WERI-Rb-1 (cell line): Measurements from ENCODE around the gene SRPK2.

ENCODE experiments used
- DNase-seq: peaks from one replicate; pipeline ENCODE4 v3.0.0-alpha.2; 2020
- H3K27ac ChIP-seq: fragments of 250-450 bp; sonication (Bioruptor Pico); 2 replicates; pipeline ENCODE4 v1.5.1; 2020; ENCODE audit warnings: mild to moderate bottlenecking, moderate library complexity
- H3K27me3 ChIP-seq: fragments of 250-450 bp; sonication (Bioruptor Pico); 2 replicates; pipeline ENCODE4 v1.5.1; 2021; ENCODE audit warnings: mild to moderate bottlenecking, low read depth, moderate library complexity; ENCODE audit not compliant: insufficient read depth, severe bottlenecking
- H3K36me3 ChIP-seq: fragments of 250-450 bp; sonication (Bioruptor Pico); 2 replicates; pipeline ENCODE4 v1.5.1; 2020; ENCODE audit warnings: mild to moderate bottlenecking, moderate library complexity
- H3K4me3 ChIP-seq: 2 replicates; pipeline ENCODE4 v1.5.1; 2011; ENCODE audit warnings: low read depth, mild to moderate bottlenecking, control low read depth, low read length
- H3K9me3 ChIP-seq: fragments of 250-450 bp; sonication (Bioruptor Pico); 2 replicates; pipeline ENCODE4 v1.5.1; 2021; ENCODE audit warnings: mild to moderate bottlenecking, moderate library complexity; ENCODE audit not compliant: severe bottlenecking
- TF ChIP-seq, protein P1 (sequence below): IDR thresholded peaks from 2 replicates; pipeline ENCODE4 v1.5.1; 2011; ENCODE audit warnings: low read depth, mild to moderate bottlenecking, control low read depth, inconsistent platforms, low read length

SRPK2 gene

DNA sequence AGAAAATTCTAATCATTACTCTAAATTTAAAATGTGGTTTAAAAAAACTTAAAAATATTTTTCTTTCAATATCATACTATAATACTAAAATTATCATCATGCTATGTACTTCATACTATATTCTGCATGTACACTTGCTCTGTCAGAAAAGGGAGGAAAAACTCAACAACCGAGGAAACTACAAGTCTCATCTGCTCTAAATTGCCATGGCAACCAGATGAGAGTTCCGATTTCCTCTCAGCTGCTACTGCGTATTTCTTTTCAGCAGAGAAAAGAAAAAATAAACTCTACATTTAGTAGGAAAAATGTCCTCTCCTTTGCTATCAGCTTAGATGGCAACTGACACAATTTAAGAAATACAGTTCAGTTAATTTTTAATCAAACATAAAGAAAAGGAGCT, 178.9 kb downstream of the SRPK2 start:
- Histone ChIP-seq H3K4me3 (no peak overlapping the region), H3K36me3 (no peaks in the 10 kb centered on the region), H3K27me3 (no peaks in the 10 kb centered on the region), H3K9me3 (no peaks in the 10 kb centered on the region), H3K27ac (no peak overlapping the region)
- TF ChIP-seq, protein P1, sequence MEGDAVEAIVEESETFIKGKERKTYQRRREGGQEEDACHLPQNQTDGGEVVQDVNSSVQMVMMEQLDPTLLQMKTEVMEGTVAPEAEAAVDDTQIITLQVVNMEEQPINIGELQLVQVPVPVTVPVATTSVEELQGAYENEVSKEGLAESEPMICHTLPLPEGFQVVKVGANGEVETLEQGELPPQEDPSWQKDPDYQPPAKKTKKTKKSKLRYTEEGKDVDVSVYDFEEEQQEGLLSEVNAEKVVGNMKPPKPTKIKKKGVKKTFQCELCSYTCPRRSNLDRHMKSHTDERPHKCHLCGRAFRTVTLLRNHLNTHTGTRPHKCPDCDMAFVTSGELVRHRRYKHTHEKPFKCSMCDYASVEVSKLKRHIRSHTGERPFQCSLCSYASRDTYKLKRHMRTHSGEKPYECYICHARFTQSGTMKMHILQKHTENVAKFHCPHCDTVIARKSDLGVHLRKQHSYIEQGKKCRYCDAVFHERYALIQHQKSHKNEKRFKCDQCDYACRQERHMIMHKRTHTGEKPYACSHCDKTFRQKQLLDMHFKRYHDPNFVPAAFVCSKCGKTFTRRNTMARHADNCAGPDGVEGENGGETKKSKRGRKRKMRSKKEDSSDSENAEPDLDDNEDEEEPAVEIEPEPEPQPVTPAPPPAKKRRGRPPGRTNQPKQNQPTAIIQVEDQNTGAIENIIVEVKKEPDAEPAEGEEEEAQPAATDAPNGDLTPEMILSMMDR: no peak
- DNase-seq: no peak

DNA sequence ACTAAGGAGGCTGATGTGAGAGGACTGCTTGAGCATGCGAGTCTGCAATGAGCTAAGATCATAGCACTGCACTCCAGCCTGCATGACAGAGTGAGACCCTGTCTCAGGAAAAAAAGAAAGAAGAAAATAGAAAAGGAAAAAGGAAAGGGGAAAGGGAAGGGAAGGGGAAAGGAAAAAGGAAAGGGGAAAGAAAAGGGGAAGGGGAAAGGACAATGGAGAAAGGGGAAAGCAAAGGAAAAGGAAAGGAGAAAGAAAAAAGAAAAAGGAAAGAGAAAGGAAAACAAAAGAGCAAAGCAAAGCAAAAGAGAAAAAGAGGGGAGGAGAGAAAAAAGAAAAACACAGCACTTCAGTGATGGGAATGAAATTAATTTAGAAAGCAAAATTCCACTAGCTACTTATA, 179.3 kb downstream of the SRPK2 start:
- H3K9me3 ChIP-seq: no peaks in the 10 kb centered on the region
- no peaks in the 10 kb centered on the region for H3K27me3 ChIP-seq
- H3K36me3 ChIP-seq: no peaks in the 10 kb centered on the region
- H3K27ac ChIP-seq: no peak overlapping the region
- TF ChIP-seq, protein P1: no peak
- H3K4me3 ChIP-seq: no peak overlapping the region
- DNase-seq: no peak

DNA sequence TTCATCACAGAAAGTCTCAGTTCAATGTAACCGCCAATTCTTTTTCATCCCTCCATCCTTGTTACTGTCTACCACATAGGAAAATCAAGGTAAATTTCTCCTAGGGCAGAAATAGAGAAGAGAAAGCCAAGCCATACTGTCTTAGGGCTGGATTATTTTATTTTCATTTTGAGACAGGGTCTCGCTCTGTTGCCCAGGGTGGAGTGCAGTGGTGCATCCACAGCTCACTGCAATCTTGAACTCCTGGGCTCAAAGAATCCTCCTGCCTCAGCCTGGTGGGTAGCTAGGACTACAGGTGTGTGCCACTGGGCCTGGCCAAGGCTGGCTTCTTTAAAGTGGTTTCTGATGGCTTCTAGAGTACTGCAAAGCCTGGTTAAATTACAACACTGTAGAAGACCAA, 181.7 kb downstream of the SRPK2 start:
- no peak for DNase-seq
- no peaks in the 10 kb centered on the region for H3K27me3 ChIP-seq
- TF ChIP-seq, protein P1: no peak
- no peaks in the 10 kb centered on the region for H3K9me3 ChIP-seq
- no peak overlapping the region for H3K4me3 ChIP-seq
- no peaks in the 10 kb centered on the region; the same call in 1 of the 2 replicates for H3K36me3 ChIP-seq
- H3K27ac ChIP-seq: no peak overlapping the region

DNA sequence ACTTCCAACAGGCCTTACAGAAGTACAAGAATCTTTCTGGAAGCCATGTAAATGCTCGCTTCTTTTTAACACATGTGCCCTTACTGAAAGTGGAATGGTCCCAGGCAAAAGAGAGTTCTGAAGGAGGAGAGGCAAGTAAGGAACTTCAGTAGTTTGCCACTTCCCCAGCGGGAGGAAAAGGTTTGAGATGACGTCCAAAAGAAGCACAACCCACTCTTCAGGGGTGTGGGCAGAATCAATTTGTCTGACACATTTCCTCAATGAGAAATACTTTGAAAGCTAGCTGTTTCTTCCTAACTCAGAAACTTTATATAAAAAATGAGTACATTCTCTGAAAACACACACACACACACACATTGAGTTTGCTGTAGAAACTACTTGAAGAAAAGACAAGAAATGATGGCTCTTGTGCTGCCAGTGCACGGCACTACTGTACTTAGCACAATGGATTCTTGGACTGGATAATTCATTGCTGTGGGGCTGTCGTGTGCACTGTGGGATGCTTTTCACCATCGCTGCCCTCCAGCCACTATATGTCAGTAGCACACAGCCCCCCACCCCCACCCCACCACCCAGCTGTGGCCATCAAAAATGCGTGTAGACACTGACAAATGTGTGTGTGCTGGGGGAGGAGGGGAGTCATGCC, 183.0 kb downstream of the SRPK2 start:
- Histone ChIP-seq H3K36me3 (no peaks in the 10 kb centered on the region; the same call in 1 of the 2 replicates), H3K27me3 (no peaks in the 10 kb centered on the region), H3K9me3 (no peaks in the 10 kb centered on the region), H3K4me3 (no peak overlapping the region), H3K27ac (no peak overlapping the region)
- no peak for DNase-seq
- TF ChIP-seq, protein P1: no peak

DNA sequence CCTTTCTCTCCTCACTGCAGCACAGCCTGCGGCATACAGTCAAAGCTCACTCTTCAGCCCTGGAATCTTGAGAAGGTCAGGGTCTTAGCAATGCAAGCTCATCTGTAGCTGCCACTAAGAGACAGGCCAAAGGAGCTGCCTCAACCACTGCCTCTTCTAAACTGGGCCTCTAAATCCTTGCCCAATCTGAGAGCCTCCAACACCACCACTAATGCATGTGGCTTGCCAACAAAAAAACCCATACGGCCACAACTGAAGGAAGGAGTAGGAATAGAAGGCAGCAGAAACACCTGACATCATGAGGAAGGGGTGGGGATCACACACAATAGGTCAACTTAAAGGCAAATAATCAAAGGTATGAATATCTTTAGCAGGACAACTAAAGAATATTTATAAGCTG, 183.8 kb downstream of the SRPK2 start:
- H3K36me3 ChIP-seq: no peaks in the 10 kb centered on the region; the same call in 1 of the 2 replicates
- DNase-seq: no peak
- no peak overlapping the region for H3K27ac ChIP-seq
- TF ChIP-seq, protein P1: no peak
- no peaks in the 10 kb centered on the region for H3K9me3 ChIP-seq
- H3K27me3 ChIP-seq: no peaks in the 10 kb centered on the region
- H3K4me3 ChIP-seq: no peak overlapping the region

DNA sequence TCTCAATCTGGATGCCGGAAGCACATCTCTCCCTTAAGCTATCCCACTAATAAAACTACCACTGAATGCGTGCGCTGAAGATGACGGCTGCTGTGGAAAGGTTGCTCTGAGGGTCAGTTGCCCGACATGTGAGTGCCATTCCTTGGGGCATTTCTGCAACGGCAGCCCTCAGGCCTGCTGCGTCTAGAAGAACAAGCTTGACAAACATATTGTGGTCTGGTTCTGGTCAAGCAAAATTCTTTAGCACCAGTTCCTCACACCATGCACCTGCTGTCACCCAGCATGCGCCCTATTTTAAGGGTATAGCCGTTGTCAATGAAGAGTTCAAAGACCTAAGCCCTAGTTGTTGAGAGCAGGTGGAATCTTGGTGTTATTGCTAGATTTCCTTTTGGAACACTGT, 184.2 kb downstream of the SRPK2 start:
- Histone ChIP-seq H3K9me3 (no peaks in the 10 kb centered on the region), H3K27ac (no peak overlapping the region), H3K4me3 (no peak overlapping the region), H3K27me3 (no peaks in the 10 kb centered on the region), H3K36me3 (no peaks in the 10 kb centered on the region; the same call in 1 of the 2 replicates)
- TF ChIP-seq, protein P1: no peak
- DNase-seq: no peak
